ENCODE measurements around the gene CARD6.
"Not testable (repeated sequence)": the region's sequence is repeated elsewhere in the genome, so short reads cannot be mapped to it uniquely, and the experiment has no call there.

The CARD6 gene

GRCh38 chr5:40828021-40828631, 13.0 kb upstream of the CARD6 start:
- no peak for DNase-seq (ENCODE audit: low read depth in 3 of 3)

GRCh38 chr5:40828690-40829661, 12.2 kb upstream of the CARD6 start:
- DNase-seq (ENCODE audit: low read depth in 3 of 3) = no peak

- no peak for DNase-seq (ENCODE audit: low read depth in 3 of 3)
Observed at GRCh38 chr5:40829748-40830533, 11.2 kb upstream of the CARD6 start.

- no peak for DNase-seq (ENCODE audit: low read depth in 3 of 3)
Observed at GRCh38 chr5:40831346-40832210, 9.6 kb upstream of the CARD6 start.

GRCh38 chr5:40832345-40832744, 8.8 kb upstream of the CARD6 start:
- no peak for DNase-seq (ENCODE audit: low read depth in 3 of 3)

- DNase-seq (ENCODE audit: low read depth in 3 of 3) = no peak
Observed at GRCh38 chr5:40833712-40834229, 7.4 kb upstream of the CARD6 start.

GRCh38 chr5:40834391-40834848, 6.7 kb upstream of the CARD6 start:
- peak in 1 of 3 experiments; percentile 26 for DNase-seq (ENCODE audit: low read depth in 3 of 3)

GRCh38 chr5:40834849-40835787, 6.0 kb upstream of the CARD6 start, which contains the start of gene RPL37:
Gene RPL37 (minus strand): TSS chr5:40835222. CDS start chr5:40835185, 37 bp downstream.
- DNase-seq (ENCODE audit: low read depth in 3 of 3) = peak; percentile 82 to 92 (median 87)

GRCh38 chr5:40838086-40838485, 3.1 kb upstream of the CARD6 start:
- DNase-seq (ENCODE audit: low read depth in 3 of 3) = no peak

GRCh38 chr5:40842351-40842750, 1.2 kb downstream of the CARD6 start:
- DNase-seq (ENCODE audit: low read depth in 3 of 3) = no peak

- no peak for DNase-seq (ENCODE audit: low read depth in 3 of 3)
Observed at GRCh38 chr5:40844565-40844964, 3.4 kb downstream of the CARD6 start.

GRCh38 chr5:40846371-40846770, 5.2 kb downstream of the CARD6 start:
- DNase-seq (ENCODE audit: low read depth in 3 of 3) = no peak

GRCh38 chr5:40847525-40847924, 6.4 kb downstream of the CARD6 start:
- DNase-seq (ENCODE audit: low read depth in 3 of 3) = no peak

GRCh38 chr5:40853632-40854192, 12.5 kb downstream of the CARD6 start:
- no peak for DNase-seq (ENCODE audit: low read depth in 3 of 3)

GRCh38 chr5:40860711-40861110, 19.5 kb downstream of the CARD6 start:
- DNase-seq (ENCODE audit: low read depth in 3 of 3) = no peak

- DNase-seq (ENCODE audit: low read depth in 3 of 3) = not testable (repeated sequence)
Observed at GRCh38 chr5:40865004-40865403, 23.8 kb downstream of the CARD6 start.

GRCh38 chr5:40866844-40867243, 25.7 kb downstream of the CARD6 start:
- no peak for DNase-seq (ENCODE audit: low read depth in 3 of 3)

GRCh38 chr5:40869384-40869783, 28.2 kb downstream of the CARD6 start:
- DNase-seq (ENCODE audit: low read depth in 3 of 3) = no peak

- DNase-seq (ENCODE audit: low read depth in 3 of 3) = no peak
Observed at GRCh38 chr5:40871177-40871576, 30.0 kb downstream of the CARD6 start.
